ENCODE data around the gene PITPNM3.

- no peak for TF ChIP-seq CTCF (conservative IDR thresholded peaks at IDR 0.05; ENCODE audit: low read depth, low read length)
- TF ChIP-seq EZH2 (IDR thresholded peaks at IDR 0.05; ENCODE audit: borderline replicate concordance, low read depth, low read length, poor library complexity, severe bottlenecking), result no peak
Measured at GRCh38 chr17:6462692-6463091, 93.7 kb downstream of the PITPNM3 start.

All from A673 (cell line).